ENCODE results near the gene DERL2.
"Not testable (repeated sequence)": the region's sequence is repeated elsewhere in the genome, so short reads cannot be mapped to it uniquely, and the experiment has no call there.

- not testable (repeated sequence) for TF ChIP-seq POLR2A, CTCF (IDR thresholded peaks at IDR 0.05)
Observed at GRCh38 chr17:5435781-5436315, 50.1 kb downstream of the DERL2 start.

Data from lower leg skin (tissue), 3 donors.